GM19467 (cell line): ENCODE data around the gene GPAM.

Source experiments
- ATAC-seq: cut with Tn5 transposase; IDR thresholded peaks from one replicate; pipeline ENCODE4 v1.9.1; 2021; ENCODE audit warnings: mild to moderate bottlenecking, moderate library complexity; ENCODE audit not compliant: unreplicated experiment

Gene GPAM

GRCh38 chr10:112184379-112184778, 814 bp upstream of the GPAM start:
- ATAC-seq = no peak

DNA sequence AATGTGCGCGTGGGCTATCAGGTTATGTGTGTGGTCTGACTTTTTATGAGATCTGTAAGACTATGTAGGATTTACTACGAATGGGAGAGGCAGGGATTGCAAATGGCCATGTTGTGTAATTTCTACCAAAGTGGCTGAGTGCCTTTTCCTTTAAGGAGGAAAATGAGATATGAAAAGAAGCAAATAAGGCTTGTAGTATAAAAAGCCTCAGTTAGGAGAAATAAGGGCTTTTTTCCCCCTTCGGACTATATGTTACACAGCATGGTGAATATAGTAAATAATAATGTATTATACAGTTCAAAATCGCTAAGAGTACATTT, 447 bp upstream of the GPAM start:
- no peak for ATAC-seq

DNA sequence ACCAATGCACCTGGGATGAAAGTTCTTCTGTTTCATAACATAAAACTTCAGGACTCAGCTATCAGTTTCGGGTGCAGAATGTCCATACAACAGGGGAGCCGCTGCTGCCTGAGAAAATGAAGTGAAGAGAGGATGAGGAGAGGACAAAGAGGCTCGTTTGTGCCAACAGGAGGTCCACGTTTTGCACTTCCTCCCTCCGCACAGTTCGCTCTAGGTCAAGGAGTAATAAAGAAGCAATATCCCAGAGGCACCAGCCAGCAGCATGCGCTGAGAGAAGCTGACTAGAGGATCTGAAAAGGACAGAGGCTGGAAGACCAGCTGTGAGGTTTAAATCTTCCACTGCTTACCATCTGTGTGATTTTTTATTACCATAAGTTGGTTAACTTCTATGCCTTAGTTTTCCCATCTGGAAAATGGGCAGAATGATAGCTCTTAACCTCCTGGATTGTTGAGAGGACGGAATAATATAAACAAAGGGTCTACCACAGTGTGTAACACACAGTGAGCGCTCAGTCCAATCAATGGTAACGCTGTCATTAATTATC, 709 bp downstream of the GPAM start:
- no peak for ATAC-seq

DNA sequence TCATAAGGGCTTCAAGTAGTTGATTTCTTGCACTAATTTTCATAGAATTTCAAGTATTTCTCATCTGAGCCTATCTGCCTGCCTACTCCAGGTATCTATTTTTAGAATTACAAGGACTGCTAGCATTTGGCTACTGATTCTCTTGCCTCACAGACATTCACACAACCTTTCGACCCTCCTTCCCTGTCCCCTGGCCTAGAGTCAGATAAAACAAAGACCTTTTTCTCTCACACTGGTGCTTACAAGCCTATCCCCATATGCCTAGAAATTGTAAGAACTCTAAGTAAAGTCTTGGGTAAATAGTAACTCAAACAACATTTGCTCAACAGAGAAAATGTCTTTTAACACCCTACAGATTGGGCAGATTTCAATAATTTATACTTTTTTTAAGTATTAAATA, 6.3 kb downstream of the GPAM start:
- no peak for ATAC-seq

GRCh38 chr10:112176543-112176942, 7.0 kb downstream of the GPAM start:
- ATAC-seq = no peak

DNA sequence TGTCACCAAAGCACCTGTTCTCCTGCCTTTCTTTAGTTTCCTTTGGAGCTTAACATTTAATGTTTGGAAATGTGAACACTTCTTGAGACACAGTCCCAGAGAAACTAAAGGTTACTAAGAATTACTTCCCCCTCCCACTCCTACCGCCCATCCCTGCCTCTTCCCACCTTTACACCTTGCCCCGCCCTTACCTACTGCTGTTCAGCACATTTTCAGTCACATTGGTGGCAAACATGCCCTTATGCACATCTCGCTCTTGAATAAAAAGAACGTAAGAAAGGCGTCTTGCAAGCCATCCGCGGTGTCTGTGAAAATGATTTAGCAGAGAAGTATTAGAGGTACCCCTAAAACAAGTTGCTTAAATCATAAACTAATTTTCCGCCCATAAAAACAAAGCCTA, 8.2 kb downstream of the GPAM start:
- no peak for ATAC-seq

DNA sequence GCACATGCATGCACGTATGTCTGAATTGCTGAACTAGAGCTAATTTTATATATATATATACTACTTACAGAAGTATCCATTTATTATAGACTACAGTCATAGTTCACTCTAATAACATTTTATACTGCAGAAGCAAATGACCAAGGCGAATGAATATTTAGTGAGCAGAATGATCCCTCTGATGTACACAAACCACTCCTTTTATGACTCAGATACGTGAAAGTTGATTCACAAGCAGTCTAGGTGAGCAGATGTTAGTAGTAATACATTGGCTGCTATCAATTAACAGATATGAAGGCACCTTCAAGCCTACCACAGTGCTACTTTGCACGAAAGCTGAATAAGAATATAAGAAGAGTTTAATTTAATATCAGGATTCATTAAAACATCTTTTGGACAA, 10.4 kb downstream of the GPAM start:
- no peak for ATAC-seq

DNA sequence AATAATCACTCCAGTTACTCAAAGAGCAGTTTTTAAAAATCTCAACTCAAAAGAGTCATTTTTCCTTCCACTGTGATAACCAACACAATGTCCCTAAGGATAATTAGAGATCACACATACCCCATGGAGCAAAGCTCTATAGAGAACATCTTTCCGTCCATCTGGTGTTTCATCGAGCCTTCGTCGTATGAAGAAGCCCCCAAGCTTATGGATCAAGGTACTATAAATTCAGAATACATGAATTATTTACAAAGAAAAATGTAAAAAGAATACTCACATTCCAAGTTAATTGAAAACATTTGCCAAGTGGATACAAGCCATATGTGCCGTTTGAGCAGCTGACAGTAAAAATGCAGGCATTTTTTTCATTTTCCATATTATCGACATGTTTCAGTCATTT, 14.8 kb downstream of the GPAM start:
- no peak for ATAC-seq

- ATAC-seq = no peak
Observed at GRCh38 chr10:112166800-112167199, 16.8 kb downstream of the GPAM start.

DNA sequence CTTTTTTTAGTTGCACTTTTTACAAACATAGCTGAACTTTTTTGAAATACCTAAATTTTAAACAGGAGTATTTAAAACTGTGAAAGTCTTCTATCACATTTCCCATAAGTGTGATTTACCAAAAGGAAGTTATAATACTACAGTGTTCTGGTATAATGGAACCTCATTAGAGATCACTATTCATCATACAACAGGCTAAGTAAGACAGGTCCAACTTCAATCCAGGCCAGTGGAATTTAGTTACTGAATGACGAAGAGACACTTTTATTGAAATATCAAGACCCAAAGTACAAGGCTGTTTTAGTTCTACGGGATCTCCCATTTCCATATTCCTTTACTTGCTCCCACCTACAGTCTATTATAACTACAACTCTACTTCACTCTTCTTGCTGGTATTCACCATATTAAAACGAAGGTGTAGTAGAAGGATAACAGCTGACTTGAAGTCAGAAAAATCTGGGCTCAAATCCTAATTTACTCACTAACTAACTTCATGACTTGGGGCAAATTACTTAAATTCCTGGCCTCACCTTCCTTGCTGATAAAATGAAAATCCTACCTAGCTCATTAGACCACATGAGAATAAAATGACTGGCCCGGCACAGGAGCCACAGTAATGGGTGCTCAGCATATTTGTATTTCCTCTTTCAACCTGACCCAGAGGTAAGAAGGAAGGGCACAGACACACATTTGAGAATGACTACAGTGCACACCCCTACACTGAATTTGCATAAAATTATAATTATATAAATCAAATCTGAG, 21.6 kb downstream of the GPAM start:
- no peak for ATAC-seq

DNA sequence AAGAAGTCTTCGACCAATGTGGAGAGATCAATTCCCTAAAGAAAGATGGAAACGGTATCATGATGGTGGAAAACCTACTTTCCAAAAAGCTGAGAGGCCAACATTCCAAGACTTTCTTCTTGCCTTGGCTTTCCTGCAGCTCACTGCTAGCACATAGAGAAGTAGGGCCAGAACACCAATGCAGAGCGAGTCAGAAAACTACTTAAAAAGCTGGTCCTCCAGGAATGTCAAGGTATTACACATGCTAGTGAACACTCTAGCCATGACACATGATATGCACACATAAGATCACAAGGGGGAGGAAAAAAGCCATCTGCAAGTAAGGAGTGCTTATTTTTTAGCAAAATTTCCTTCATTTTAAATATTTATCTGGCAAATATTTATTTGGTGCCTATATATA, 22.7 kb downstream of the GPAM start:
- ATAC-seq = no peak

DNA sequence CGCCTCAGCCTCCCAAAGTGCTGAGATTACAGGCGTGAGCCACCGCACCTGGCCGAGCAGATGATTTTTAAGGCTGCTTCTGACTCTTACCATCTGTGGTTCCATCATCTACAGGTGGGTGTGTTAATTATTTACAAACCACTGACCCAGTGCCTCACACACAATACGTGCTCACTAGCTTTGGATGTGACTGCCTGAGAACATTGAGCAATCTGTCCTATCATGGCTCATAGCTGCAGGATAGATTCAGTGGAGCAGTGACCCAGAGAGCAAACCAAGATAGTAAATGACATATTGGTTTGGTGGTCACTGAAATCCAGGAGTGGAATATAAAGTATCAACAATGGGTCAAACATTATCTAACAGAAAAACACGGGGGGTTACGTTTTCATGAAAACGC, 24.1 kb downstream of the GPAM start:
- no peak for ATAC-seq

DNA sequence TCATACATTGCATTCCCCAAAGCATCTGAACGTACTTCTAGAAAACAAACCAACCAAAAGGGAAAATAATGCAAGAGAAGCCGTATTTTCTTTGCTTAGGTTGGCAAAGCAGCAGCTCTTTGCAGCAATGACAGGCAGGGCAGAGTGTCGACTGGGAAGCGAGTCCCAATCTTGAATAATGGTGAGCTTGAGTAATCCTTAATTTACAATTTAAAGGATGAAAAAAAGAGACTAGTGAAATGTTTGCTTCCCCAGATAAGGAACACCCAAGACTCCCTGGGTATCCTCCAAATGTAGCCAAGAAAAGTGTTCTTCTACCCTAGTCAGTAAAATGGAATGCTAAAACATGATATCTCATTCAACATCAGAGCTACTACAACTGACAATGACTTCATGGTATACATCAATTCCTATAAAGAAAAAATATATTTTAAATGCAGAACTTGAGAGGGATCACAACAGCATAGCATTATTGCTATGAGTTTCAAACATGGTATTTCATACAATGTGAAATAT, 32.0 kb downstream of the GPAM start:
- ATAC-seq = no peak

- no peak for ATAC-seq
Observed at GRCh38 chr10:112148331-112148730, 35.2 kb downstream of the GPAM start.

DNA sequence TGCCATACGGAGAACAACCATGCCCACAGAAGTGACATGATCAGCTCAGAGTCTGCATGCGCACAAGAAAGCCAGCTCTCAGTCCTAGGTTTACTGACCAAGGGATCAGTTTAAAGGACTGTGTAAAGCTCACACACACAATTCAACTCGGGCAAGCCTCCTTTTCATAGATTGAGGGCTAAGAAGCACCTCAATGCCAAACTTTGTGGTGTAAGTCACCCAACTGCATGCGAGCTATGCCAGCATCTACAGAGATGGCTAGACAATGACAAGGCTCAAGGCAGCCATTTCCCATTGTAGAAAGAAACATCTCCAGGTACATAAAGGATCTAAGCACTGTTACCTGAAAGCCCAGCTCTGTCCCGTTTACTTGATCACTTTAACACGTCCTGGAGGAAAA, 36.8 kb downstream of the GPAM start:
- no peak for ATAC-seq

- ATAC-seq = no peak
Observed at GRCh38 chr10:112145263-112145662, 38.3 kb downstream of the GPAM start.

GRCh38 chr10:112143420-112143819, 40.1 kb downstream of the GPAM start:
- ATAC-seq = no peak

GRCh38 chr10:112141292-112141691, 42.3 kb downstream of the GPAM start:
- no peak for ATAC-seq

GRCh38 chr10:112140110-112140970, 43.2 kb downstream of the GPAM start:
- peak; percentile 99 for ATAC-seq

GRCh38 chr10:112139176-112139575, 44.4 kb downstream of the GPAM start:
- no peak for ATAC-seq

DNA sequence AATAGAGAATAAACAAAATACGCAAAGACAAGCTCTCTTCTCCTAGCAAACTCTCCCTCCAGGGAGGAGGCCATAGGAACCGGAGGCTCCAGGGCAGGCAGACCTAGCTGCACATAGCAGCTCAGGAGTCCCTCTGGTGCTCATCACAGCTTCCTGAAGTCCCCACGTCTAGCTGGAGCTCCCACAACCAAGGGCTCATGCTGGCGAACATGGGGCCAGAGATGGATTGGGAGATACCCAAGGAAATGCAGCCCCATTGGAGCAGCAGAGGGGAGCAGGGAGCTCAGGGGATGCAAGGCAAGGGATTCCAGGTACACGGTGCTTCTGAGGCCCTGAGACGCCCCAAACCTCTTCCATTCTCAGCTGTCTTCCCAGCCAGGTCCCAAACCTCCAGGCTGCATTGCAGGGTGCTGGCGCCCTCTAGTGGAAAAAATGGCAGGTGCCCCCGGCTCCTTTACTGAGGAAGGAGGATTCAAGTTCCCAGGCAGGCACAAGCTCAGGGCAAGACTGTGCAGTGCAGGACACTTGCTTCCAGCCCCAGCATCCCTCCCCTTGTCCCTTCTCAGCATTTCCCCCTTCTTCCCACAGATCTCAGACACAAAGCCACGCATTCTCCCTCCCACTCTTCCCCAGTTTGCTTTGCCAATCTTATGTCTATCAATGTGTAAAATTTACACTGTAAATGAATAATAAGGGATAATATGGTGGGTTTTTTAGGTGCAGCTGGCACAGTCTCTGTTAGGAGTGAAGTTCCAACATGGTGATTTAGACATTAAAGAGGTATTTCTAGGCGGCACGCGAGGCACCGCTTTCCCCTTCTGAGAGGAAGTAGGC, 46.2 kb downstream of the GPAM start:
- no peak for ATAC-seq
